ENCODE results near the gene GALT.

GALT gene

DNA sequence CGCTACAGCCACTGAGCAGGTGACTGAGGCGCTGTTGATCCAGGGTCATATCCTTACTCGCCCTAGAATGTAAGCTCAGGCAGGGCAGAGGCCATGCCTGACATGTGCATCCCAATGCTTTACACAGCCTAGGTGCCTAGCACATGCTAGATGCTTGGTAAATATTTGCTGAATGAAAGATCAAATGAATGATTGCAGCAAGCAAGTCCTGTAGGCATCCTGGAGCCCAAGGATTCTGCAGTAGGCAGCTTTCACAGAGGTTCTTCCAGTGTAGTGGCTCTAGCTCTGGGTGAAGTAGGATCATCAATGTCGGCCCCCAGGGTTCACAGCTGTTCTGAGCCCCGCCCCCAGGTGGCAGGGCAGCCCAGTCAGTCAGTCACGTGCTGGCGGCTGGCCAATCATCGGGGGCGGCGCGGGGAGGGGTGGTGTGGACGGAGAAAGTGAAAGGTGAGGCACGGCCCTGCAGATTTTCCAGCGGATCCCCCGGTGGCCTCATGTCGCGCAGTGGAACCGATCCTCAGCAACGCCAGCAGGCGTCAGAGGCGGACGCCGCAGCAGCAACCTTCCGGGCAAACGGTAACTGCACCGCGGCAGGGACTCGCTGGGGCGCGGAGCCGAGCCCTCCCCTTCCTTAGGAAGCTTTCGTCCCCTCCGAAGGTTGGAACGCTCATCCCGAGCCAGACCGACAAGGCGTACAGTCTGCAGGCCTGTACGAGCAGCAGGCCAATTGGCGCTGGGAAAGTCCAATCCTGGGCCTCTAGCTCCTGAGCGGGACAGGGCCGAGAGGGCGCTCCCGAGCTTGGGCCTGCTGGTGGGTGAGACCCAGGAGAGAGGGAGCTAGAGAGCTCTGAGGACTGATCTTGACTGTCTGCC is at the start of gene GALT:
Gene GALT, plus strand, starts transcription at position 465 of the 873 bp plus-strand sequence. Its CDS starts 30 bp downstream, at position 495.
- Histone ChIP-seq H3K27ac (ENCODE audit: low read depth in 2 of 2, low read length in 2 of 2) (peak within 1 kb of the TSS; percentile 84 to 91), H3K9ac (ENCODE audit: low read depth in 1 of 2, low read length in 2 of 2) (peak within 1 kb of the TSS; percentile 74 to 86), H3K9me3 (ENCODE audit: control insufficient read depth in 2 of 2, low read length in 2 of 2) (no peaks in the 10 kb centered on the region), H3K4me3 (ENCODE audit: low read length in 2 of 2) (peak within 1 kb of the TSS; percentile 89 to 93), H3K4me1 (ENCODE audit: control insufficient read depth in 2 of 2, insufficient read depth in 2 of 2, low read length in 2 of 2) (peaks cover 20 to 28% of the 10 kb centered on the region in 2 donors), H3K36me3 (ENCODE audit: control insufficient read depth in 2 of 2, insufficient read depth in 2 of 2, low read length in 2 of 2) (peaks cover 15 to 19% of the 10 kb centered on the region in 2 donors), H3K27me3 (ENCODE audit: control insufficient read depth in 2 of 2, insufficient read depth in 2 of 2, low read length in 2 of 2) (no peaks in the 10 kb centered on the region)

DNA sequence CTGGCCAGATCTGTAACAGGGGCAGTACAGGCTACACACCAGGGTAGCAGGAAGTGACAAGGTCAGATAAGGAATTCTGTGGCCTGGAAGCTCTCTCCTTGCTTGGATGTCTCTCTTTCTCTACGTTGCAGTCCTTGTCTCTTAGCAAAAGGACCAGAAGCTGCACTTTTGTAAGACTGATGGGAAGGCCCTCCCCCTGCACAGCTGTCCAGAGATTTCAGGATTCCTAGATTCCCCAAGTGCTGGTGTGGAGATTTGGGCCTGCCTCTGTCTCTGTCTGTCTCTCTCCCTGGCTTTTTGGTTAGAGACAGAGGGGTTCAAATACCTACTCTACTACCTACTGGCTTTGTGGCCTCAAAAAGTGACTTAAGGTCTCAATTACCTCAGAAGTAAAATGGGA is 46.9 kb upstream of the GALT start:
- Histone ChIP-seq H3K4me3 (ENCODE audit: low read length in 2 of 2) (no peak overlapping the region), H3K9me3 (ENCODE audit: control insufficient read depth in 2 of 2, low read length in 2 of 2) (no peaks in the 10 kb centered on the region), H3K27ac (ENCODE audit: low read depth in 2 of 2, low read length in 2 of 2) (no peak overlapping the region), H3K27me3 (ENCODE audit: control insufficient read depth in 2 of 2, insufficient read depth in 2 of 2, low read length in 2 of 2) (no peaks in the 10 kb centered on the region), H3K9ac (ENCODE audit: low read depth in 1 of 2, low read length in 2 of 2) (no peak overlapping the region), H3K4me1 (ENCODE audit: control insufficient read depth in 2 of 2, insufficient read depth in 2 of 2, low read length in 2 of 2) (no peaks in the 10 kb centered on the region), H3K36me3 (ENCODE audit: control insufficient read depth in 2 of 2, insufficient read depth in 2 of 2, low read length in 2 of 2) (no peaks in the 10 kb centered on the region)

- Histone ChIP-seq H3K27ac (ENCODE audit: low read depth in 2 of 2, low read length in 2 of 2) (no peak overlapping the region), H3K9me3 (ENCODE audit: control insufficient read depth in 2 of 2, low read length in 2 of 2) (no peaks in the 10 kb centered on the region), H3K9ac (ENCODE audit: low read depth in 1 of 2, low read length in 2 of 2) (no peak overlapping the region), H3K4me3 (ENCODE audit: low read length in 2 of 2) (no peak overlapping the region), H3K36me3 (ENCODE audit: control insufficient read depth in 2 of 2, insufficient read depth in 2 of 2, low read length in 2 of 2) (no peaks in the 10 kb centered on the region), H3K4me1 (ENCODE audit: control insufficient read depth in 2 of 2, insufficient read depth in 2 of 2, low read length in 2 of 2) (no peaks in the 10 kb centered on the region), H3K27me3 (ENCODE audit: control insufficient read depth in 2 of 2, insufficient read depth in 2 of 2, low read length in 2 of 2) (peaks cover 0 to 4% of the 10 kb centered on the region in 2 donors)
Observed at GRCh38 chr9:34600908-34601307, 45.6 kb upstream of the GALT start.

DNA sequence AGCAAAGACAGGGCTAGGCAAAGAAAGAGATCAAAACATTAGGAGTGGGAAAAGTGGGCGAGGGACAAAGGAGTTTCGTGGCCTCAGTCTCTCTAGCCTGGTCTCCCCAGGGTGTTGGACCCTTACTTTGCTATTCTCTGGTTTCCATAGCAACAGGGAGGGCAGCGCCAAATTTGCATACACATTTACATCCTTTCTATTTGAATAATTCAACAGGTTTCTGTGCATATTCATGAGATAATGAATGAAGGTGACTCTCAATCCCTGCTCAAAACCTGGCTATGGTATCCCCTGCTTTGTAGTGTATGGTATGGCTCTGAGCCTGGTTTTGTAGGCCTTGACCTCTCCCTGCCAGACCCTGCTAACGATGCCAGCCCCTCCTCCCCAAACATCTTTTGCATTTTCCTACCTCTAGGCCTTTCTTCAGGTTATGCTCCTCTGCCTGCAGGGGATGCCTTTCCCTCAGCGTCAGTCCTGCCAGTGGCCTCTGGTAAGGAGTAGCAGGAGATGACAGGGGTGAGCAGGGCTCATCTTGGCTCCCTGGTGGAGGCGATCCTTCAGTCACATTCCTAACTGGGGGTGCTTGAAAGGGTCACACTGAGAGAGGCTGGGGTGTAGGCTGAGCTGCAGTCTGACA is 44.4 kb upstream of the GALT start:
- peaks cover 0 to 4% of the 10 kb centered on the region in 2 donors for H3K27me3 ChIP-seq (ENCODE audit: control insufficient read depth in 2 of 2, insufficient read depth in 2 of 2, low read length in 2 of 2)
- H3K9me3 ChIP-seq (ENCODE audit: control insufficient read depth in 2 of 2, low read length in 2 of 2), result no peaks in the 10 kb centered on the region

GRCh38 chr9:34603610-34604231 is 42.8 kb upstream of the GALT start:
- peaks cover 0 to 4% of the 10 kb centered on the region in 2 donors for H3K27me3 ChIP-seq (ENCODE audit: control insufficient read depth in 2 of 2, insufficient read depth in 2 of 2, low read length in 2 of 2)
- peaks cover 0 to 4% of the 10 kb centered on the region in 2 donors for H3K4me1 ChIP-seq (ENCODE audit: control insufficient read depth in 2 of 2, insufficient read depth in 2 of 2, low read length in 2 of 2)
- no peaks in the 10 kb centered on the region for H3K9me3 ChIP-seq (ENCODE audit: control insufficient read depth in 2 of 2, low read length in 2 of 2)
- H3K9ac ChIP-seq (ENCODE audit: low read depth in 1 of 2, low read length in 2 of 2), result no peak overlapping the region
- H3K27ac ChIP-seq (ENCODE audit: low read depth in 2 of 2, low read length in 2 of 2), result no peak overlapping the region
- H3K36me3 ChIP-seq (ENCODE audit: control insufficient read depth in 2 of 2, insufficient read depth in 2 of 2, low read length in 2 of 2), result no peaks in the 10 kb centered on the region
- no peak overlapping the region for H3K4me3 ChIP-seq (ENCODE audit: low read length in 2 of 2)

More for the DNA sequence above, 44.4 kb upstream of the GALT start:
- Histone ChIP-seq H3K36me3 (ENCODE audit: control insufficient read depth in 2 of 2, insufficient read depth in 2 of 2, low read length in 2 of 2) (no peaks in the 10 kb centered on the region), H3K9ac (ENCODE audit: low read depth in 1 of 2, low read length in 2 of 2) (no peak overlapping the region), H3K27ac (ENCODE audit: low read depth in 2 of 2, low read length in 2 of 2) (no peak overlapping the region), H3K4me3 (ENCODE audit: low read length in 2 of 2) (no peak overlapping the region), H3K4me1 (ENCODE audit: control insufficient read depth in 2 of 2, insufficient read depth in 2 of 2, low read length in 2 of 2) (peaks cover 0 to under 1% of the 10 kb centered on the region in 2 donors)

DNA sequence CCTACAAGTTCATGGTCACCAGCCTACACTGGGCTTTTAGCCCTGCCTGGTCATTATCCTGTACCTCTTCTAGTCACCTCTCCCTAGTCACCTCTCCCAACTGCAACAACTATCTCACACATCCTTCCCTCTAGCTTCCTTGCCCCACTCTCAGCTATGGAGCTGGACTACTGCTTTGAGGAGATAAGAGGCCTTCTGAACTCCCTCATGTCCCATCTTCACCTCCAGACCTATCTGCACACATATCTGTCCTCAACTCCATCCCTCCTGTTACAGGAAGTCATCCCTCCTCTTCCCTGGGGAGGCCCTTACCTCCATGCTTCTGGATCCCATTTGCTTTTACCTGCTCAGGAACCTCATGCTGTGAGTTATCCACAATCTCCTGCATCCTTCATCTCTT is 40.3 kb upstream of the GALT start:
- H3K4me1 ChIP-seq (ENCODE audit: control insufficient read depth in 2 of 2, insufficient read depth in 2 of 2, low read length in 2 of 2), result peaks cover 7 to 10% of the 10 kb centered on the region in 2 donors
- no peak overlapping the region for H3K27ac ChIP-seq (ENCODE audit: low read depth in 2 of 2, low read length in 2 of 2)
- no peaks in the 10 kb centered on the region for H3K36me3 ChIP-seq (ENCODE audit: control insufficient read depth in 2 of 2, insufficient read depth in 2 of 2, low read length in 2 of 2)
- no peaks in the 10 kb centered on the region for H3K9me3 ChIP-seq (ENCODE audit: control insufficient read depth in 2 of 2, low read length in 2 of 2)
- no peak overlapping the region for H3K4me3 ChIP-seq (ENCODE audit: low read length in 2 of 2)
- peaks cover 0 to 4% of the 10 kb centered on the region in 2 donors for H3K27me3 ChIP-seq (ENCODE audit: control insufficient read depth in 2 of 2, insufficient read depth in 2 of 2, low read length in 2 of 2)
- H3K9ac ChIP-seq (ENCODE audit: low read depth in 1 of 2, low read length in 2 of 2), result no peak overlapping the region

GRCh38 chr9:34606905-34607304 is 39.6 kb upstream of the GALT start:
- Histone ChIP-seq H3K27ac (ENCODE audit: low read depth in 2 of 2, low read length in 2 of 2) (peak overlapping the region in 1 of 2 donors; percentile 13), H3K9me3 (ENCODE audit: control insufficient read depth in 2 of 2, low read length in 2 of 2) (no peaks in the 10 kb centered on the region), H3K36me3 (ENCODE audit: control insufficient read depth in 2 of 2, insufficient read depth in 2 of 2, low read length in 2 of 2) (no peaks in the 10 kb centered on the region), H3K4me1 (ENCODE audit: control insufficient read depth in 2 of 2, insufficient read depth in 2 of 2, low read length in 2 of 2) (peaks cover 10 to 15% of the 10 kb centered on the region in 2 donors), H3K9ac (ENCODE audit: low read depth in 1 of 2, low read length in 2 of 2) (no peak overlapping the region), H3K4me3 (ENCODE audit: low read length in 2 of 2) (no peak overlapping the region), H3K27me3 (ENCODE audit: control insufficient read depth in 2 of 2, insufficient read depth in 2 of 2, low read length in 2 of 2) (peaks cover 0 to 4% of the 10 kb centered on the region in 2 donors)

DNA sequence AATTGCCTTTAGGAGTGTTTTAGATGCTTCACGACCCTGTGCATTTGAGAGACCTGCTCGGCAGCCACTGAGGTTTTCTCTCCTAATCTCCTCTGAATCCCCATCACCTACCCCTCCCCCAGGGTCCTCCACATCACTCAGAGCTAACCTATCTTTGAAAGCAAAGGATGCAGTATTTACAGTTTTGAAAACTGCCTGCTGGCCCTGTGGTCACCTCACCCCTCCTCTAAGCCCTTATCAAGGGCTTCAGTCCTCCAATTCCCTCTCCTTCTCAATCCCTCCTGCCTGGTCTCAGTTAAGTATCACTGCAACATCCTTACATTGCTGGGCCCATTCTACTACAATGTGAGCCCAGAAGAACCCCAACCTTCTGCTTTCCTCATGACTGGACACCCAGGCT is 39.1 kb upstream of the GALT start:
- Histone ChIP-seq H3K36me3 (ENCODE audit: control insufficient read depth in 2 of 2, insufficient read depth in 2 of 2, low read length in 2 of 2) (no peaks in the 10 kb centered on the region), H3K9me3 (ENCODE audit: control insufficient read depth in 2 of 2, low read length in 2 of 2) (no peaks in the 10 kb centered on the region), H3K9ac (ENCODE audit: low read depth in 1 of 2, low read length in 2 of 2) (no peak overlapping the region), H3K27ac (ENCODE audit: low read depth in 2 of 2, low read length in 2 of 2) (no peak overlapping the region), H3K4me3 (ENCODE audit: low read length in 2 of 2) (no peak overlapping the region), H3K27me3 (ENCODE audit: control insufficient read depth in 2 of 2, insufficient read depth in 2 of 2, low read length in 2 of 2) (peaks cover 0 to 4% of the 10 kb centered on the region in 2 donors), H3K4me1 (ENCODE audit: control insufficient read depth in 2 of 2, insufficient read depth in 2 of 2, low read length in 2 of 2) (peaks cover 12 to 18% of the 10 kb centered on the region in 2 donors)

GRCh38 chr9:34610434-34611206 is 35.9 kb upstream of the GALT start:
- Histone ChIP-seq H3K4me1 (ENCODE audit: control insufficient read depth in 2 of 2, insufficient read depth in 2 of 2, low read length in 2 of 2) (peaks cover 21 to 25% of the 10 kb centered on the region in 2 donors), H3K9me3 (ENCODE audit: control insufficient read depth in 2 of 2, low read length in 2 of 2) (no peaks in the 10 kb centered on the region), H3K4me3 (ENCODE audit: low read length in 2 of 2) (peak overlapping the region; percentile 92), H3K9ac (ENCODE audit: low read depth in 1 of 2, low read length in 2 of 2) (peak overlapping the region in 1 of 2 donors; percentile 97), H3K27me3 (ENCODE audit: control insufficient read depth in 2 of 2, insufficient read depth in 2 of 2, low read length in 2 of 2) (no peaks in the 10 kb centered on the region), H3K27ac (ENCODE audit: low read depth in 2 of 2, low read length in 2 of 2) (no peak overlapping the region), H3K36me3 (ENCODE audit: control insufficient read depth in 2 of 2, insufficient read depth in 2 of 2, low read length in 2 of 2) (peaks cover 12 to 14% of the 10 kb centered on the region in 2 donors)

Data from mucosa of rectum (tissue), 2 donors.